ENCODE measurements around the gene KLF11. TPM values are rescaled to one million over a fixed set of nuclear protein-coding genes. Genes with fewer than 3 reads are reported as not detected.

Gene KLF11
- total and polyA plus RNA-seq, 2 donors (not counting 1 experiment from before 2014, with no cell fraction given): 5.9 to 6.8 TPM

DNA sequence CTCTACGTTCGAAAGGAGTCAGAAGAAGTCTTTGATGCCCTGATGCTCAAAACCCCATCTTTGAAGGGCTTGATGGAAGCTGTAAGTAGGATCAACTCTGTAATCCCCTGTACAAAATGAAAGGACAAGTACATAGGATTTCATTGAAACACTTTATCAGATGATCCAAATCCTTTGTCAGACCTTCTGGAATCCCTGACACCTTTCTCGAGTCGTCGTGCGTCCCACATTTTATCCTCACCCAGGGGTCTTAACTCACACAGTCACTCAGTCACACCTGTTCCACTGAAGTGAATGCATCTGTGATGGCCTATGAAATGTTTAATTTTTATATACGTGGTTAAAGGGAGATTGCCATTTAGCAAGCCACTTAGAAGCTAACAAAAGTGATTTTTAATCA lies 47.0 kb upstream of the KLF11 start:
- TF ChIP-seq CTCF (conservative IDR thresholded peaks at IDR 0.05 in 1 of 2, IDR thresholded peaks at IDR 0.05 in 1 of 2; ENCODE audit: low read depth in 1 of 2, low read length in 2 of 2) (no peak), EZH2 (IDR thresholded peaks at IDR 0.05; ENCODE audit: low read length, missing control alignments) (no peak)
- H3K9ac ChIP-seq (ENCODE audit: insufficient read depth, low read length): no peak overlapping the region
- no peaks in the 10 kb centered on the region for H3K79me2 ChIP-seq (ENCODE audit: control insufficient read depth, insufficient read depth, low read length)
- no peaks in the 10 kb centered on the region for H3K9me3 ChIP-seq (ENCODE audit: control insufficient read depth, insufficient read depth, low read depth, low read length)
- H4K20me1 ChIP-seq (ENCODE audit: control insufficient read depth, extremely low read depth, insufficient read depth, low read length): no peaks in the 10 kb centered on the region
- H3K4me3 ChIP-seq (replicated peaks in 1 of 4; ENCODE audit: control extremely low read depth in 1 of 4, insufficient read depth in 1 of 4, low read depth in 3 of 4, low read length in 4 of 4): no peak overlapping the region
- no peaks in the 10 kb centered on the region for H3K27me3 ChIP-seq (ENCODE audit: control insufficient read depth, insufficient read depth, low read length)
- no peak overlapping the region for H3K27ac ChIP-seq (ENCODE audit: insufficient read depth, low read length)
- no peak for DNase-seq (ENCODE audit: low read depth in 2 of 2)
- H3K36me3 ChIP-seq (ENCODE audit: control insufficient read depth, insufficient read depth, low read length): no peaks in the 10 kb centered on the region
- no peak overlapping the region for H3K4me2 ChIP-seq (ENCODE audit: extremely low read depth, insufficient read depth, low read length)
- no peaks in the 10 kb centered on the region for H3K4me1 ChIP-seq (ENCODE audit: control insufficient read depth, extremely low read depth, insufficient read depth, low read length)
- H2AFZ ChIP-seq (ENCODE audit: low read length): no peak overlapping the region

DNA sequence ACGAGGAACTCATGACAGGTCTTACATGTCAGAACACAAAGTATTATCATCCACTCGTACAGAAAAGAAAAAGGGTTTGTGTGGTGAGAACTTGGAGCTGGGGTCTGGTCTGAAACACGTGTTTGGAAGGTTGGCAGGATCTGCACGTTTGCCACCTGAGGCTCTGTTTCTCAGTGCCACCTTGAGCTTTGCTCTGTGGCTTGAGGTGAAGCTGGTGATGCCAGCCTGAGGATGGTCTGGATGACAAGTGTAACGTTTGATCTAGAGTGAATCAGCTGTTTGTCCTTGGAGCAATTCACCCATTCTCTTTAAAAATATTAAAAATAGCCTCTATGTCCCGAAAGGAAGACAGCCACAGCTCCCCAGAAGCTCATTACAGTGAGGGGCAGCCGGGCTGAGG lies 45.4 kb upstream of the KLF11 start:
- no peak overlapping the region for H3K4me3 ChIP-seq (replicated peaks in 1 of 4; ENCODE audit: control extremely low read depth in 1 of 4, insufficient read depth in 1 of 4, low read depth in 3 of 4, low read length in 4 of 4)
- H3K4me2 ChIP-seq (ENCODE audit: extremely low read depth, insufficient read depth, low read length): no peak overlapping the region
- no peak overlapping the region for H3K9ac ChIP-seq (ENCODE audit: insufficient read depth, low read length)
- DNase-seq (ENCODE audit: low read depth in 2 of 2): no peak
- H3K27ac ChIP-seq (ENCODE audit: insufficient read depth, low read length): no peak overlapping the region
- no peaks in the 10 kb centered on the region for H3K36me3 ChIP-seq (ENCODE audit: control insufficient read depth, insufficient read depth, low read length)
- no peaks in the 10 kb centered on the region for H3K4me1 ChIP-seq (ENCODE audit: control insufficient read depth, extremely low read depth, insufficient read depth, low read length)
- no peaks in the 10 kb centered on the region for H3K79me2 ChIP-seq (ENCODE audit: control insufficient read depth, insufficient read depth, low read length)
- no peaks in the 10 kb centered on the region for H3K9me3 ChIP-seq (ENCODE audit: control insufficient read depth, insufficient read depth, low read depth, low read length)
- TF ChIP-seq EZH2 (IDR thresholded peaks at IDR 0.05; ENCODE audit: low read length, missing control alignments): no peak
- TF ChIP-seq CTCF (conservative IDR thresholded peaks at IDR 0.05 in 1 of 2, IDR thresholded peaks at IDR 0.05 in 1 of 2; ENCODE audit: low read depth in 1 of 2, low read length in 2 of 2): no peak
- H3K27me3 ChIP-seq (ENCODE audit: control insufficient read depth, insufficient read depth, low read length): no peaks in the 10 kb centered on the region
- H4K20me1 ChIP-seq (ENCODE audit: control insufficient read depth, extremely low read depth, insufficient read depth, low read length): no peaks in the 10 kb centered on the region
- no peak overlapping the region for H2AFZ ChIP-seq (ENCODE audit: low read length)

DNA sequence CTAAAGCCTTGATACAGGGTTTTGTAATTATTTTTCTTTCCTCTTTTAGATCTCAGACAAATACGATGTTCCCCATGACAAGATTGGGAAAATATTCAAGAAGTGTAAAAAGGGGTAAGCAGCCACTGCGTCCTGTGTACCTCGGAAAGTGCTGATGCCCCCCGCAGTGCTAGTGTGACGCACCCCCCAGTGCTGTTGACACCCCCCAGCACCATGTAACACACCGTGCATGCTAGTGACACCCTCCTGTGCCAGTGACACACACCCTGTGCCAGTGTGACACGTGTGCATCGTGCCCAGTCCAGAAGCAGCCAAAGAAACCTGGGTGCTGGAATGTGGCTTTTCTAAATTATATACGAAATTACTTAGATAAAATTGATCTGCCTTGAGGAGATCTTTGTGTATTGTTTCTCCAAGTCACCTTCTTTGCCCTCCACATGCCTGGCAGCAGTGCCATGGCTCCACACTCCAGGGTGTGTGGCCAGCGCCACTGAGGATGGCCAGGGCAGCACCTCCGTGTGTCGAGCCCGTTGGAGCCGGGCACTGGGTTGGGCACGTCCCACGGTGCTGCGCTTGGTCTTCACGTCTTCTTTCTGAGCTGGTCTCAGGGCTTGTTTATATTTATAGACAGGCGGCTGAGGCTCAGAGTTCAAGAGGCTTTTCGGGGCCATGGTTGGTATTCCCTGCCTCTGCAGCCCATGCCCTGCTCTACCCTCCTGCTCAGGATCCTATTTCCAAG lies 44.3 kb upstream of the KLF11 start:
- no peak overlapping the region for H2AFZ ChIP-seq (ENCODE audit: low read length)
- no peak overlapping the region for H3K4me2 ChIP-seq (ENCODE audit: extremely low read depth, insufficient read depth, low read length)
- no peak overlapping the region for H3K9ac ChIP-seq (ENCODE audit: insufficient read depth, low read length)
- no peak overlapping the region for H3K27ac ChIP-seq (ENCODE audit: insufficient read depth, low read length)
- no peaks in the 10 kb centered on the region for H3K9me3 ChIP-seq (ENCODE audit: control insufficient read depth, insufficient read depth, low read depth, low read length)
- H4K20me1 ChIP-seq (ENCODE audit: control insufficient read depth, extremely low read depth, insufficient read depth, low read length): no peaks in the 10 kb centered on the region
- no peak for DNase-seq (ENCODE audit: low read depth in 2 of 2)
- no peak for TF ChIP-seq CTCF (conservative IDR thresholded peaks at IDR 0.05 in 1 of 2, IDR thresholded peaks at IDR 0.05 in 1 of 2; ENCODE audit: low read depth in 1 of 2, low read length in 2 of 2)
- no peak for TF ChIP-seq EZH2 (IDR thresholded peaks at IDR 0.05; ENCODE audit: low read length, missing control alignments)
- no peak overlapping the region for H3K4me3 ChIP-seq (replicated peaks in 1 of 4; ENCODE audit: control extremely low read depth in 1 of 4, insufficient read depth in 1 of 4, low read depth in 3 of 4, low read length in 4 of 4)
- no peaks in the 10 kb centered on the region for H3K27me3 ChIP-seq (ENCODE audit: control insufficient read depth, insufficient read depth, low read length)
- H3K4me1 ChIP-seq (ENCODE audit: control insufficient read depth, extremely low read depth, insufficient read depth, low read length): no peaks in the 10 kb centered on the region
- H3K36me3 ChIP-seq (ENCODE audit: control insufficient read depth, insufficient read depth, low read length): no peaks in the 10 kb centered on the region
- no peaks in the 10 kb centered on the region for H3K79me2 ChIP-seq (ENCODE audit: control insufficient read depth, insufficient read depth, low read length)
